Right lobe of liver (tissue), 4 donors: ENCODE results near the gene MEGF8.

ENCODE experiments used
- CTCF ChIP-seq, 4 donors: fragments of 200-600 bp in 3 of 4; fragments of 450-650 bp in 1 of 4; IDR thresholded peaks; one replicate each; pipeline versions ENCODE4 v1.5.1 to v1.8.0; 2016 to 2022; ENCODE audit warnings: antibody characterized with exemption in 4 of 4, mild to moderate bottlenecking in 2 of 4
- POLR2A ChIP-seq: fragments of 450-650 bp; IDR thresholded peaks from one replicate; pipeline ENCODE4 v1.6.1; 2017; ENCODE audit warnings: antibody characterized with exemption, mild to moderate bottlenecking
- donor health status: DM: no; HTN: no; CAD: no.
- donor health status: DM: no; HTN: no; CAD: no.
- donor health status: DM: no; HTN: yes; CAD: no.

GRCh38 chr19:42412661-42413076 is 87.2 kb downstream of the MEGF8 start:
- TF ChIP-seq CTCF (IDR thresholded peaks at IDR 0.05) = no peak
- TF ChIP-seq POLR2A = no peak
